Osteoblast (primary cell): Measurements from ENCODE around the gene MZT2A. TPM values are rescaled to one million over a fixed set of nuclear protein-coding genes. Genes with fewer than 3 reads are reported as not detected.
"Not testable (repeated sequence)": the region's sequence is repeated elsewhere in the genome, so short reads cannot be mapped to it uniquely, and the experiment has no call there.

Experiments used
- DNase-seq: peaks from one replicate; pipeline ENCODE4 v3.0.0; 2011; ENCODE audit warnings: low spot score, mixed read lengths; ENCODE audit not compliant: insufficient read length; ENCODE audit errors: missing footprints
- H2AFZ ChIP-seq: 2 replicates; pipeline ENCODE4 v1.6.0; 2011; ENCODE audit warnings: mild to moderate bottlenecking, low read length
- H3K27ac ChIP-seq: 2 replicates; pipeline ENCODE4 v1.5.1; 2011; ENCODE audit warnings: mild to moderate bottlenecking, low read depth, low read length, moderate library complexity
- H3K27me3 ChIP-seq: 2 replicates; pipeline ENCODE4 v1.6.0; 2012; ENCODE audit warnings: mild to moderate bottlenecking, control low read depth, inconsistent platforms, low read length, moderate library complexity; ENCODE audit not compliant: insufficient read depth
- H3K36me3 ChIP-seq: 2 replicates; pipeline ENCODE4 v1.5.1; 2011; ENCODE audit warnings: mild to moderate bottlenecking, low read length, control low read depth, moderate library complexity; ENCODE audit not compliant: insufficient read depth
- H3K4me1 ChIP-seq: 2 replicates; pipeline ENCODE4 v1.5.1; 2011; ENCODE audit warnings: mild to moderate bottlenecking, low read length, control low read depth, moderate library complexity; ENCODE audit not compliant: insufficient read depth
- H3K4me2 ChIP-seq: 2 replicates; pipeline ENCODE4 v1.6.0; 2011; ENCODE audit warnings: mild to moderate bottlenecking, low read length; ENCODE audit not compliant: insufficient read depth
- H3K4me3 ChIP-seq: fragments of 200-600 bp; sonication (generic); 3 replicates; pipeline ENCODE4 v1.5.1; 2012; ENCODE audit warnings: mild to moderate bottlenecking, low read length, inconsistent platforms; ENCODE audit not compliant: insufficient read depth
- H3K79me2 ChIP-seq: 2 replicates; pipeline ENCODE4 v1.6.0; 2012; ENCODE audit warnings: mild to moderate bottlenecking, low read length, control low read depth, inconsistent platforms; ENCODE audit not compliant: insufficient read depth
- H3K9me3 ChIP-seq: 2 replicates; pipeline ENCODE4 v1.5.1; 2011; ENCODE audit warnings: low read depth, low read length, control low read depth
- H4K20me1 ChIP-seq: 2 replicates; pipeline ENCODE4 v1.6.0; 2012; ENCODE audit warnings: mild to moderate bottlenecking, low read length, control low read depth; ENCODE audit not compliant: insufficient read depth
- total RNA-seq: library from RNA; depleted of rRNA; stranded (reverse); fragments of >200 nt; gene quantifications from 2 replicates; pipeline ENCODE4 v1.2.3, GENCODE V29; 2012
- TF ChIP-seq, protein P1 (sequence below): IDR thresholded peaks from 2 replicates; pipeline ENCODE4 v1.5.1; 2011; ENCODE audit warnings: mild to moderate bottlenecking, low read depth, low read length, moderate library complexity; ENCODE audit errors: extremely low read depth

Gene MZT2A
- total RNA-seq, 1 donor: 45.2 TPM

DNA sequence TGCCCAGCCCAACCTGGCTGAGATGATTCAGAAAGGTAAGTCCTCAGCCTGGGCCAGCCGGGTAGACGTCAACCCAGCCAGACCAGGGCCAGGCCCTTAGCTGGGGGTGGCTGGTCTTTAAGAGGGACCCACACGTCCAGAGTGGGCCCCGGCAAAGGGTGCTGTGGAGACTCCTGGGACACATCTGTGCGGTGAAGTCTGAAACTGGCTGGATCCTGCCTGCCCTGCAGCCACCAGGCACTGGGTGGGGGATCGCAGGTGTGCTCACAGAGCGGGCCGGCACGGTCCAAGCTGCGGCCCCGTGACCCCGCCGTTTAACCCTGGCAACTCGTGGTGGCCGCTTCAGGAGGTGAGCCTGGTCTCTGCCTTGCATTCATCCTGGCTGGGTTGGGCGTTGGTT, 25.7 kb upstream of the MZT2A start:
- not testable (repeated sequence) for H3K4me3 ChIP-seq, H3K27me3 ChIP-seq, H3K9me3 ChIP-seq, H2AFZ ChIP-seq, H4K20me1 ChIP-seq, H3K36me3 ChIP-seq, DNase-seq, H3K27ac ChIP-seq, H3K4me2 ChIP-seq, H3K4me1 ChIP-seq, H3K79me2 ChIP-seq

DNA sequence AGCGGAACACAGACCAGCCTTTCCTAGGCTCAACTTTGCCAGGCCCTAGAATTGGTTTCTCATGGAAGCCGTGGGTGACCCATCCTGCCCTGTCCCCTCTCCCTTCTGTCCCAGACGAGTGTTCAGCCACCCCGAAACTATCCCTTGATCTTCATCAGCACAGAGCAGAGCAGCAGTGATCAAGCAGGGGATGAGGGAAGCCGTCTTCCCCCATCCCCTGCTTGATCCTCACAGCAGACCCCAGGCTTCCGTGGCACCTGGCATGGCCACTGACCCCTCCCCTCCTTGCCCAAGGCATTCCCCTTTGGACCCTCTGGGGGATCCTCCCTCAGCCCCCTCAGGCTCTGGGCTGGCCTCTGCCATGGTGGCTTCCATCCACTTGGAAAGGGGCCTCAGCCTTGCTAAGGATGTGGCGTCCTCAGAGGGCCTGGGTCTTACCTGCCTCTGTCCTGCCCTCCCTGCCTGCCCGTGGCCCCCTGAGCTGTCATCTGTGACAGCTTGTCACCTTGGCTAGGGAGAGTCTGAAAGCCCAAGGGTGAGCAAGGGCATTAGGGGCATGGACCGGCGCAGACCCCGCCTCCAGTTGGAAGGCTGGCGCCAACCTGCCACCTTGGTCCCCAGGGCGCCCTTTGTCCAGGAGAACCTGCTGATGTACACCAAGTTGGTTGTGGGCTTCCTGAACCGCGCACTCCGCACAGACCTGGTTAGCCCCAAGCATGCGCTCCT, 25.1 kb upstream of the MZT2A start:
- no peaks in the 10 kb centered on the region for H3K9me3 ChIP-seq
- H3K79me2 ChIP-seq: no peaks in the 10 kb centered on the region
- no peak overlapping the region for H3K27ac ChIP-seq
- H3K36me3 ChIP-seq: peaks cover 8% of the 10 kb centered on the region
- DNase-seq: peak; percentile 69
- TF ChIP-seq, protein P1, sequence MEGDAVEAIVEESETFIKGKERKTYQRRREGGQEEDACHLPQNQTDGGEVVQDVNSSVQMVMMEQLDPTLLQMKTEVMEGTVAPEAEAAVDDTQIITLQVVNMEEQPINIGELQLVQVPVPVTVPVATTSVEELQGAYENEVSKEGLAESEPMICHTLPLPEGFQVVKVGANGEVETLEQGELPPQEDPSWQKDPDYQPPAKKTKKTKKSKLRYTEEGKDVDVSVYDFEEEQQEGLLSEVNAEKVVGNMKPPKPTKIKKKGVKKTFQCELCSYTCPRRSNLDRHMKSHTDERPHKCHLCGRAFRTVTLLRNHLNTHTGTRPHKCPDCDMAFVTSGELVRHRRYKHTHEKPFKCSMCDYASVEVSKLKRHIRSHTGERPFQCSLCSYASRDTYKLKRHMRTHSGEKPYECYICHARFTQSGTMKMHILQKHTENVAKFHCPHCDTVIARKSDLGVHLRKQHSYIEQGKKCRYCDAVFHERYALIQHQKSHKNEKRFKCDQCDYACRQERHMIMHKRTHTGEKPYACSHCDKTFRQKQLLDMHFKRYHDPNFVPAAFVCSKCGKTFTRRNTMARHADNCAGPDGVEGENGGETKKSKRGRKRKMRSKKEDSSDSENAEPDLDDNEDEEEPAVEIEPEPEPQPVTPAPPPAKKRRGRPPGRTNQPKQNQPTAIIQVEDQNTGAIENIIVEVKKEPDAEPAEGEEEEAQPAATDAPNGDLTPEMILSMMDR: no peak
- H2AFZ ChIP-seq: no peak overlapping the region
- no peaks in the 10 kb centered on the region for H3K4me1 ChIP-seq
- H3K4me2 ChIP-seq: no peak overlapping the region
- H3K4me3 ChIP-seq: no peak overlapping the region
- H4K20me1 ChIP-seq: no peaks in the 10 kb centered on the region
- H3K27me3 ChIP-seq: no peaks in the 10 kb centered on the region

DNA sequence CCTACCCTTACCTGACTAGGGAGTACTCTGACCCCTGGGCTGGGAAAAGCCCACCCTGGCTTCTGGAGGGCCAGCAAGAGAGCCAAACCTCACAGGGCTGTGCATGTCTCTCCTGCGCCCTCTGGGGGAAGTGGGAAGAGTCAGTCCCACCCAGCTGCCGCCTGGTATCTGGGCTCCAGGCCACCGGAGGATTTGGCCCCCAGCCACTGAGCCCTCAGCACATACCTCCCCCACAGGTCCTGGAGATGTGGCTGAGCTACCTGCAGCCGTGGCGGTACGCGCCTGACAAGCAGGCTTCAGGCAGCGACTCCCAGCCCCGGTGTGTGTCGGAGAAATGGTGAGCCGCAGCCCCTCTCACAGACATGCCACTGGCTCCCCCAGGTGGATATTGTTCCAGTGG, 24.4 kb upstream of the MZT2A start:
- H3K36me3 ChIP-seq, H2AFZ ChIP-seq, H3K79me2 ChIP-seq, H3K27me3 ChIP-seq, H3K4me2 ChIP-seq, H3K9me3 ChIP-seq, H4K20me1 ChIP-seq, H3K4me3 ChIP-seq, H3K27ac ChIP-seq, H3K4me1 ChIP-seq: not testable (repeated sequence)
- TF ChIP-seq, protein P1: peak; percentile 6
- DNase-seq: peak; percentile 63

- Histone ChIP-seq H2AFZ (no peak overlapping the region), H4K20me1 (no peaks in the 10 kb centered on the region), H3K27ac (no peak overlapping the region), H3K9me3 (no peaks in the 10 kb centered on the region), H3K79me2 (no peaks in the 10 kb centered on the region), H3K4me1 (no peaks in the 10 kb centered on the region), H3K36me3 (peaks cover 8% of the 10 kb centered on the region), H3K4me2 (no peak overlapping the region), H3K27me3 (no peaks in the 10 kb centered on the region), H3K4me3 (no peak overlapping the region)
- TF ChIP-seq, protein P1: no peak
- DNase-seq: no peak
Observed at GRCh38 chr2:131516011-131516410, 23.8 kb upstream of the MZT2A start.

- H3K4me1 ChIP-seq, H3K36me3 ChIP-seq, H3K79me2 ChIP-seq, H3K27ac ChIP-seq, H3K9me3 ChIP-seq, H2AFZ ChIP-seq, DNase-seq, H3K4me3 ChIP-seq, H3K4me2 ChIP-seq, H4K20me1 ChIP-seq, H3K27me3 ChIP-seq: not testable (repeated sequence)
Observed at GRCh38 chr2:131515235-131515634, 23.0 kb upstream of the MZT2A start.

DNA sequence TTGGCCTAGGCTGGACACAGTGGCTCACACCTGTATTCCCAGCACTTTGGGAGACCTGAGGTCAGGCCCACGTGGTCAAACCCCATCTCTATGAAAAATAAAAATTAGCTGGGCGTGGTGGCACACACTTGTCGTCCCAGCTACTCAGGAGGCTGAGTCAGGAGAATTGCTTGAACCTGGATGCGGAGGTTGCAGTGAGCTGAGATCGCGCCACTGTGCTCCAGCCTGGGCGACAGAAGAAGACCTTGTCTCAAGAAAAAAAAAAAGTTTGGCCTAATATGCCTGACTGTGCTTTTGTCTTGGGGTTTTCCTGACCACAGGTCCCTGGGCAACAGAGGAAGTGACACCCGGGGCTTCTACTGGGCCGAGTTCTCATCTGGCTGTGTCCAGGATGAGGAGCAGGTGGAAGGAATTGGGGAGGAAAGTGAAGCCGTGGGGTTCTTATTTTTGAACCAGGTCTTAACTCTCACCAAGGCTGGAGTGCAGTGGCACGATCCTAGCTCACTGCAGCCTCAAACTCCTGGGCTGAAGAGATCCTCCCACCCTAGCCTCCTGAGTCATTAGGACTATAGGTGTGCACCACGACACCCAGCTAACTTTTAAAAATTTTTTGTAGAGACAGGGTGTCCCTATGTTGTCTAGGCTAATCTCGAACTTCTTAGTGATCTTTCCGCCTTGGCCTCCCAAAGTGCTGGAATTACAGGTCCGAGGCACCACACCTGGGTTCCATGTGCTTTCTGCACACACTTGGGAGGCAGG, 22.4 kb upstream of the MZT2A start:
- not testable (repeated sequence) for H3K27me3 ChIP-seq, H3K27ac ChIP-seq, H3K4me1 ChIP-seq, H3K4me2 ChIP-seq, H3K9me3 ChIP-seq, H3K79me2 ChIP-seq, H2AFZ ChIP-seq, H4K20me1 ChIP-seq, H3K4me3 ChIP-seq, H3K36me3 ChIP-seq, DNase-seq
